Left hindlimb (tissue), 1 donor: ENCODE measurements around the gene GM2A.
"Not testable (repeated sequence)": the region's sequence is repeated elsewhere in the genome, so short reads cannot be mapped to it uniquely, and the experiment has no call there.

ENCODE experiments used
- DNase-seq: peaks from one replicate; pipeline ENCODE4 v3.0.0-alpha.2; 2018

GM2A gene

DNA sequence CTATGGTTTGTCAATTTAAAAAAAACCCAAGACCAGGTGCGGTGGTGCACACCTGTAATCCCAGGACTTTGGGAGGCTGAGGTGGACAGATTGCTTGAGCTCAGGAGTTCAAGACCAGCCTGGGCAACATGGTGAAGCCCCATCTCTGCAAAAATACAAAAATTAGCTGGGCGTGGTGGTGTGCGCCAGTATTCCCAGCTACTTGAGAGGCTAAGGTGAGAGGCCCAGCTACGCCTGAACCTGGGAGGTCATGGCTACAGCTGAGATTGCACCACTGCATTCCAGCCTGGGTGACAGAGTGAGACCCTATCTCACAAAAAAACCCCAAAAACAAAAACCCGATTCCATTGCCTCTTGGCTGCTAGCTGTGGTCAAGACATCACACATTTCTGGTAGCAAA lies 2.0 kb downstream of the GM2A start:
- not testable (repeated sequence) for DNase-seq

DNA sequence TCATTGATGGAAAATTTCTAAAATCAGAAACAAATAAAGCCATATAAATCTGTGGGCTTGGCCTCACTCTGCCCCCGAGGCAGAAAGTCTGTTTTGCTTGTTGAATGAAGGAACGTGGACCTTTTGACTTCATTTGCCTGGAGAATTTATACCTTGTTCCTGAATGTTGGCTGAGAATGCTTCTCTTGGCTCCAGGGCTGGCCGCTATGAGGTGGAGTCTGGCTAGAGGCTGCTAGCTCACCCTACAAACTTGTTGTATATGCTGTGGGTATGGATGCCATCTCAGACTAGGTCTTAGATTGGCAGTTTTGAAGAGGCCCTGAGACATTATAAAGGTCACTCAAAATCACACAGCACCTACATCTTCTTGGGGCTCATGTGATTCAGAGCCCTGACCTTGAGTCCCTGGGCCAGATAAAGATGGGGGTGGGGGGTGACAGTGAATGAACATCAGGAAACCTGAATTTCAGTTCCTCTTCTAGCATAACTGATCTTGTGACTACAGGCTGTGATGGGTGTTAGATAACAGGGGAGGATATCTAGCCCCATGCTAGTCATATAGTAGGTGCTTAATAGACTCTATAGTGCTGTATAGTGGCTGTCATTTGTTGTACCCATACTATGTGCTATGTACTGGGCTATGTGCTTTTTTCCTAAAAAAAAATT lies 2.8 kb downstream of the GM2A start:
- DNase-seq, result no peak

DNA sequence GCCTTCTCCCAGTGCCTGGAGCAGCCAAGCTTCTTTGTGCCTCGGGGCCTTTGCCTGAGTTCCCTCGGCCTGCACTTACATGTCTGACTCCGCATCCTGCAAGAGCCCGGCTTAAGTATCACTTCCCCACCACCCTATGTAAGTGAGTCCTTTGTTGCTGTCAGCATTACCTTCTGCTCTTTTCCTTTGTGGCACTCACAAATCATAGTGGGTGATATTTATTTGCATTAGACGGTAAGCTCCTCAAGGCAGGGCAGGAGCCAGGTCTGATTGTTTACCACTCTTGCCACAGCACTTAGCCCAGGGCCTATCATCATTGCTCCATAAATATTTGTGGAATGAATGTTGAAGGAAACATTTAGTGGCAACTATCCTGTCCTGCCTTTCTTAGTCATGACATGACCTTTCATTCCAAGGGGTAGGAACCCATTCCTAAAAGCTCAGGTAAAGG lies 4.8 kb downstream of the GM2A start:
- DNase-seq, result no peak

DNA sequence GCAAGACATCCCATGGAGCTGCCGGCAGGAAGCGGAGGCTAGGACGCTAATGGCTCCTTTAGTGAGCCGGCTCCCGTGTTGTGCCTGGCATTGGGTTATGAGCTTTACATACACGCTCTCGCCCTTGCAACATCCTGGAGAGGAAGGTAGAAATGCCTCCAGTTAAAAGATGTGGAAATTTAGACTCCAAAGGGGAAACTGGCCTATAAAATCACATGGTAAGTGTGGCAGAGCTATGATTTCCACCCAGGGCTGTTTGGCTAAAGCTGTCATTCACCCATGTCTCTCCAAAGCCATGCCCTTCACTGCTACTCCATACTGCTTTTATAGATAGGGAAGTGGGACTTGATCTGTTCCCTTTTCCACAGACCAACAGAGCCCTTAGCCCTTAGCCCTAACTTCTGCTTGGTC lies 5.2 kb downstream of the GM2A start:
- DNase-seq, result no peak

DNA sequence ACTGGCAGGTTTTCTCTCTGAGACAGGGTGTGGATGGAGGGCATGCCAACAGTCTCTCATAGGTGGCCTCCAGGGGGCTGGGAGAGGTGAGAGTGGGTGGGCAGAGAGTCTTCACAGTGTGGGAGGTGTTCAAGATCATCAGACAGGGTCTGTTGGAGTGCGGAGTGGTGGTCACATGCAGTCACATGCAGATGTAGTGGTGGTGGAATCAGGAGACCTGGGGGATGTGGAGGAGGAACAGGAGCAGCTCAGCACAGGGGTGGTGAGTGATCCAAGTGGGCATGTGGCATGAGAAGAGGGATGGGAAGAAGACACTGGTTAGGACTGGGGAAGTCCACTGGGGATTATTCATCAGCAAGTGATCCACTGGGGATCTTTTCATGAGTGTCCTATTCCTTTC lies 5.8 kb downstream of the GM2A start:
- no peak for DNase-seq

DNA sequence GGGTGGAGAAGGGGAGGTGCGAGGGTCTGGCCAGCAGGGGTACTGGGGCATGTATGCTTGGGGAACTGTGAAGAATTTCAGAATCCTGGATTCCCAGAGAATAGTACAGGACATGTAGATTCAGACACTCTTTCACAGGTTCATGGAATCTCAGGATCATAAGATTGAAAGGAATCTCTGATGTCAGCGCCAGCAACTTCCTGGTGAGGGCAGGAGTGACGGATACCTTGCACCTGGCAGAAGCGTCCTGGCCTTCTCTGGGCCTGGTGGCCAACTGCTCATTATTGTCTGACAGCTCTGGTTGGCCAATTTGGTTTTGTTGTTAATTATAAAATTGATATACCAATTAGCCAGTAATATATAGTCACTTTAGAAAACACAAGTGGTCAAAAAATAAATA lies 6.9 kb downstream of the GM2A start:
- DNase-seq, result no peak

DNA sequence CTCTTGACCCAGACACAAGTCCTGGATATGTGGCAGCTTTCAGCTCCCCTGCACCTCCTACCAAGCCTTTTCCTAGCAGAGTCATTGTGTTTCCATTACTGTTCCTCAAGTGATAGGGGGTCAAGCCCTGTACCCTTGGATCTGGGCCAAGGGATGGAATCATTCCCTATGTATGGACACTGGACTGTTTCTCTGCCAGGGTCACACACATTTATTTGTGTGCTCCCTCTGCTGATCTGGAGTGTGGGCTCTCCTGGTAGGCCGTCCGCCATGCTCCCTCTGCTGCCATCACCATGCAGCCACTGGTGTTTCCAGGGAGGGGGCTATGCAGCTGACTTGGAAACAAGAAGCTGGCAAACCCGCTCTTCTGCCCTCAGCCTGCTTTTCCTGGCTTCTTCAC lies 9.5 kb downstream of the GM2A start:
- DNase-seq, result no peak

DNA sequence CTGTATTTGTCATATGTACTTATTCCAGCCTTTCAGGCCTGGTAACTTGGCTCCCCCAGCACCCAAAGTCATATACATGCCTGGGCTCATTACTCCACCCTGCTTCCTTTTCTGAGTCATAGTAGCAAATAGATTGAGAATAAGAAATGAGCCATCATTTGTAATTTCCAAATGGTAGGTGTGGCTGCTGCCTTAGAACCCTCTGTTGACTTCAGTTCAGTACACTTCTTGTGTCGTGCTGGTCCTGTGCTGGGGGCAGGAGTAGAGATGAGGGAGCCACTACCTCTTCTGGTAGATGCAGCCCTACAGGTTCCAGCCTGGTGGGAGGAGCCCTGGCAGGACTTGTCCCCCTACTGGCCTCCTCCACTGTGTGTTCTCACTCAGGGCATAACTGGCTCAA lies 11.1 kb downstream of the GM2A start:
- no peak for DNase-seq

DNA sequence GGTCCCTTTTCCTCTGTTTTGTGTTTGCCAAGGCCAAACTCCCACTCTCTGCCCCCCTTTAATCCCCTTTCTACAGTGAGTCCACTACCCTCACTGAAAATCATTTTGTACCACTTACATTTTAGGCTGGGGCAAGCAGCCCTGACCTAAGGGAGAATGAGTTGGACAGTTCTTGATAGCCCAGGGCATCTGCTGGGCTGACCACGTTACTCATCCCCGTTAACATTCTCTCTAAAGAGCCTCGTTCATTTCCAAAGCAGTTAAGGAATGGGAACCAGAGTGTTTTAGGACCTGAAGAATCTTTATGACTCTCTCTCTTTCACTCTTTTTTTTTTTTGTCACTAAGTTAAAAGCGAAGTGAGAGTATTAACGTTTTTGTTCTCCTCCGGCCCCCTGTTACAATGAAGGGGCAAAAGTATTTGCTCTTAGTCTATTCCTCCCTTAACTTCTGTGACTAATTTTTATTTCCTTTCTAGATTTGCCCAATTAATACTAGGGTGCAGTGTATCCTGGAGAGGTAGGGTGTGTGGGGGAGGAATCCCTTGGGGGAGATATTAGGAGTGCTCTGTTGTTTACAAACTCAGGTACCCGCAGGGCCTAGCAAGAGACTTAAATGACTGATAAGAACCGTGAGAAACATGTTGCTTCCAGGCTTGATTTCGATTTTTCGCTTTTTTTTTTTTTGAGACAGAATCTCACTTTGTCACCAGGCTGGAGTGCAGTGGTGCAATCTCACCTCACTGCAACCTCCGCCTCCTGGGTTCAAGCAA lies 14.7 kb downstream of the GM2A start:
- no peak for DNase-seq

DNA sequence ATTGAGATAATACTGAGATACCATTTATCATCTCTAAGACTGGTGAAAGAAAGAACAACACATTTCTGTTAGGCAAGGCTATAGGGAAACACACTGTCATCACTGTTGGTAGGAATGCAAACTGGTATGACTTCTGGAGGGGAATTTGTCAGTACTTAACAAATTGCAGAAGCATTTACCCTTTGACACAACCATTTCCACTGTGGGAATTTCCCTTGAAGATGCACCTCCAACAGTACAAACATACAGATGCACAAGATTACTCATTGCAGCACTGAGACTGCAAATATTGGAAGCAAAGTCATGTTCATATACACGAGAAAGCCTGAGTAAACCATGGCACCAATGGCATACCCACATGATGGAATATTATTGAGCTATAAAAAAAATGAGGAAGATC lies 17.6 kb downstream of the GM2A start:
- DNase-seq, result no peak

DNA sequence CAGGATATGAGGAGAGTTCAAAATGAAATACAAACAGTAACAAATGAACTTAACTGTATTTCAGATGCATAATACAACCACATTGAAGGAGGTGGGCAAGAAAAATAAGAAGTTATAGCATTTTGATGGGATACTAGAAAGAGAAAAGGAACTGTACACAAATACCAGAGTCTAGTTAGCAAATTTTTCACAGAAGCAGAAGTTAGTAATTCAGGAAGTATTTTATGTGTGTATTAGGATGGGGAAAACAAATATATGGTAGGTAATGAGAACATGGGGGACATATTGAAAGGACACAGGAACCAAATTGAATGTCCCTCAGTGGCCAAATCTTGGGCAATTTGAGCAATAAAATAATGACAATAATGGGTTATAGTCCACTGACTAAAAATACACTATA lies 18.4 kb downstream of the GM2A start:
- no peak for DNase-seq

DNA sequence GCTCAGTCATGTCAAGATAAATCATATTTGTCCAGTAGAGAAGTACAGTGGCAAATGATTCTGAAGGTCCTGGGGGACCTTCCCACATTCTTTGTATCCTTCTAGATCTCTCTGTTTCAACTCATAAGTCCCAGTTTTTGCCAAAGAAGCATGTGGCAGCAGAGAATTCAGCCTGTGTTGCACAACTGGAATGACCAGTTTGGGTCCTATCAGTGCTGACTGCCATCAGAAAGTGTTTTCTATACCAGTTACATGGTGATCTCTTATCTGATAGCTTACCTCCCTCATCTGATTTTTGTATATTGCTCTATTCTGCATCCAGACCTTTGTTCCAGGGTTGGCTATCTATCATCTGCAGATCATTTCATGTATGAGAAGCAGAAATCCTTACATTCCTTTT lies 21.7 kb downstream of the GM2A start:
- no peak for DNase-seq

DNA sequence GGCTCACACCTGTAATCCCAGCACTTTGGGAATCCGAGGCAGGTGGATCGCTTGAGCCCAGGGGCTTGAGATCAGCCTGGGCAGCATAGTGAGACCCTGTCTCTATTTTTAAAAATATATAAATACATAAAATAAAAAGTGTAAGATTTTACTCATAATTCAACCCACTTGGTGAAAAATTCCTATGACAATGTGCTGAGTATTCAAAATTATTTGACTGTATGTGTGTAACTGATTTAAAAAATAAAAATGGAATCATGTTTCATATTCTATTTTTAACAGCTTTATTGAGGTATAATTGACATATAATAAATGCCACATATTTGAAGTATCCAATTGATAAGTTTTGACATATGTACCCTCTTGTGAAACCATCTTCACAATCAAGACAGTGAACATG lies 22.8 kb downstream of the GM2A start:
- DNase-seq, result no peak

DNA sequence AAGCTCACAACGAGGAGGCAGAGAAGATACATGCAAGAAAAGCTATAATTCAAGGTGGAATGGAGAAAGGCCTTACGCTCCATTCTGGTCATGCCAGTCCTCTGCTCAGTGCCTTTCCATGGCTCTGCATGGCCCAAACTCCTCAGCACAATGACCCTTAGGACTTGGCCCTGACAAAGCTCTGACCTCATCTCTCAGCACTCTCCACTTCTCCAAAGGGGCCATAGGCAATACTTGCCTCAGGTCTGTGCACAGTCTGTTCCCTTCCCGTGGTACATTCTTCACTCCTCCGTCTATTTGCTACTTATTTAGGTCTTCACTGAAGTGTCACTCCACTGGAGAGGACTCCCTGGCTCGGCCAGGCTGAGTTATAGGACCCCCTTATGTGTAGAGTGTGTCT lies 25.9 kb downstream of the GM2A start:
- DNase-seq, result no peak

DNA sequence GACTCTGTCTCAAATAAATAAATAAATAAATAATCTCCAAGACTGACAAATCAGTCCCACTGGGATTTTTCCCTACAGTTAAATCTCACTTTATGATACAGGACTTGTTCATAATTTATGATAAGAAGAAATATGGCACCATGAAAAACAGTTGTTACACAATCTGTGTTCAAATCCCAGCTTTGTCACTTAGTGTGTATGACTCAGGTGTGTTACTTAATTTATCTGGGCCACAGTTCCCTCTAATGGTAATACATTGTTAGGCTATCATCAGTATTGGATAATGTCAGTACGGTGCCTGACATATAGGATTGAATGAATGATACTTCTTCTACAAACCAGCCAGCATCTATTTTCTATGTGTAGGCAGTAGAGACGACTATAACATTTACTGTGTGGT lies 27.5 kb downstream of the GM2A start:
- DNase-seq, result no peak

DNA sequence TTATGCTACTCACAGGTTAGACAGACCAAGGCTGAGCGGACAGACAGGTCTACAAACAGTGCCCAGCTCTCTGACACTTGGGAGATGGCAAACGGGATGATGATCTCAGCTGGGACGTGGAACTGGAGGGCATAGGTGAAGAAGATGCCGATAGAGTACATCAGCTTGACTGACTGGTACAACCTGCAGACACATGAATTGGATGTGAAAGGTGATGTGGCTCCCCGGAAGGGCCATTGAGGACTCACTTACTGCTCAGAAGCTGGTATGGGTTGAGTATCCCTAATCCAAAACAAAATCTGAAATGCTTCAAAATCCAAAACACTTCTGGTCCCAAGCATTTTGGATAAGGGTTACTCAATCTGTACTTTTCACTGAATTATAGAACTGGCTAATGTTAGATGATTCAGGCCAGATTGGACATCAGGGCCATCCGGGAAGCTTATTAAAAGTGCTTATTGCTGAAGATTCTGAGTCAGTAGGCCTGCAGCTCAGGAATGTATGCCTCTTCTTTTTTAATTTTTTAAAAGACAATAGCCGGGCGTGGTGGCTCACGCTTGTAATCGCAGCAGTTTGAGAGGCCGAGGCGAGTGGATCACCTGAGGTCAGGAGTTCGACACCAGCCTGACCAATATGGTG lies 28.1 kb downstream of the GM2A start:
- no peak for DNase-seq

DNA sequence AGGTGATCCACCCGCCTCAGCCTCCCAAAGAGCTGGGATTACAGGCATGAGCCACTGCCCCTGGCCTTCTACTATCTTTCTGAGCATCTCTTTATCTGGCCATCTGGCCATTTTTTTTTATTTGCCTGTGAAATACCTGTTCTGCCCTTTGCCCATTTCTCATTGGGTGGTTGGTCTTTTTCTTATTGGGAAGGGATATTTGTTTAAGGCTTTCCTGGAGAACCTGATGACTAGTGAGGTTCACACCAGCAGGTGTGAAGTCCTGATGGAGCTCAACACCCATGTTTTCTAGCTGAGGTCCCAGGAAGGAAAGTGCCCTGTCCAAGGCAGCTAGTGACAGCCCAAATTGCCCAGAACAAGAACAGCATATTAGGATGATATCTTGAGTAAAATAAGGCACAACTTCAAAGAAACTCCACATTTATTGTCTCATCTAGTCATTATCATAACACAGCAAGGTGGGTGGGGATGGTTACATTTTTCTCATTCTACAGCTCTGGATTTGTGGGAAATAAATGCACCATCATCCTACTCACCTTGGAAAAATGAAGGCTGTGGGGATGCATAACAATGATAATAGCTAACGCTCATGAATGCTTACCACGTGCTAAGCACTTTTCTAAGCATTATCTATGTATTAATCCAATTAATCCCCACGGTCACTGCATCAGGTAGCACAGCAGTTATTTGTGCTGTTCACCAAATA lies 30.3 kb downstream of the GM2A start:
- no peak for DNase-seq

DNA sequence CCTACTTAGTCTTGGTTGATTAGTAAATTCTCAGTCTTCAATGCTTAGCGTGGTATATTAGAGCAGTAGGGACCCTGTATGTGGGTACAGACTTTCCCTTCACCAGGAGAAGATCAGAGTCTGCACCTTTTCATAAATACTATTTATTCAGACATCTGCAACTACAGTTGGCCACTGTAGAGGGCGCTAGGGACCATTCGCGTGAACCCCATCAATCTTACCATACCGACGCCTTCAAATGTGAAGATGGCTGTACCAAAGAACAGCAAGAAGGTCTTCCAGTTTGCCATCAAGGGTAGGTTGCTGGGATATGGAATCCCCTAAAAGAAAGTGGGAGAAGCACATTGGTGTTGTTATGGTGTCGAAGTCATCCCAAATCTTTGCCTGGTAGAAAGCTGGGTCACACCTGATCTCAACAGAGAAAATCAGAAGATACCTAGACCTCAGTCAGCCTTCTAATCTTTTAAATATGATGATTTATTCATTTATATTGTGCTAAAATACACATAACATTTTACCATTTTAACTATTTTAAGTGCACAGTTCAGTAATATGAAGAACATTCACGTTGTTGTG lies 31.5 kb downstream of the GM2A start:
- no peak for DNase-seq

DNA sequence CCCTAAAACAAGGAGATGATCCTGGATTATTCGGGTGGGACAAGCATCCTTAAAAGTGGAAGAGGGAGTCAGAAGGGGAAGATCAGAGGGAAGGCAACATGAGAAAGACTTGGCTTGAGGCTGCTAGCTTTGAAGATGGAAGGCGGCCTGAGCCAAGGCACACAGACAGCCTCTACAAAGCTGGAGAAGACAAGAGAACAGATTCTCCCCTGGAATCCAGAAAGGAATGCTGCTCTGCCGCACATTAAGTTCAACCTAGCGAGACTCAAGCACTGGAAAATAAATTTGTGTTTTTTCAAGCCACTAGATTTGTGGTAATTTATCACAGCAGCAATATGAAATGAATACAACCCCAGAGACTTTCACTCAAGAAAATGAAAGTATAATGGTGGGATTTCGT lies 32.7 kb downstream of the GM2A start:
- no peak for DNase-seq

DNA sequence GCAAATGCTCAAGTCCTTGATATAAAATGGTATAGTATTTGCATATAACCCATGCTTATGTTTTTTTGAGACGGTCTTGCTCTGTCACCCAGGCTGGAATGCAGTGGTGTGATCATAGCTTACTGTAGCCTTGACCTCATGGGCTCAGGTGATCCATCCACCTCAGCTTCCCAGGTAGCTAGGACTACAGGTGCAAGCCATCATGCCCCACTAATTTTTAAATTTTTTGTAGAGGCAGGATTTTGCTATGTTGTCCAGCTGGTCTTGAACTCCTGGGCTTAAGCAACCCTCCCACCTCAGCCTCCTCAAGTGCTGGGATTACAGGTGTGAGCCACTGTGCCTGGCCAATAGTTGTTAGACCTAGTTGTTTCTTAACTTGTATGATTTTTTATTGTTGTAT lies 33.3 kb downstream of the GM2A start:
- no peak for DNase-seq

DNA sequence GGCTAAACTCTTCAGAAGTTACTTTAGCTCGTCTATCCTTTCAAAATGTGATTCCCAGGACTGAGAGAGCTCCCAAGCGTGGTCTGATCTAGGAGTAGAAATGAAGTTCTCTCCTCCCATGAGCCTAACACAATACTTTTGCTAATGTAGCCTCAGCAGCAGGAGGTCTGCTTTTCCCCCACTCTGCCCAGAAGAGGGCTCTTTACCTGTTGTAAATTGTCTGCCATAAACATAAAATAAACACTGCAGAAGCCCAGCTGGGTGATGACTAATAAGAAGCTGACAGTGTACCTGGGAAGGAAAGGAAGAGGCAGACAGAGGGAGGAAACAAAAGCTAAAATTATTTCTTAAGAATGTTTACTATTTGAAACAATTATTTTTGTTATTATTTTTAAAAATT lies 35.2 kb downstream of the GM2A start:
- DNase-seq, result no peak

DNA sequence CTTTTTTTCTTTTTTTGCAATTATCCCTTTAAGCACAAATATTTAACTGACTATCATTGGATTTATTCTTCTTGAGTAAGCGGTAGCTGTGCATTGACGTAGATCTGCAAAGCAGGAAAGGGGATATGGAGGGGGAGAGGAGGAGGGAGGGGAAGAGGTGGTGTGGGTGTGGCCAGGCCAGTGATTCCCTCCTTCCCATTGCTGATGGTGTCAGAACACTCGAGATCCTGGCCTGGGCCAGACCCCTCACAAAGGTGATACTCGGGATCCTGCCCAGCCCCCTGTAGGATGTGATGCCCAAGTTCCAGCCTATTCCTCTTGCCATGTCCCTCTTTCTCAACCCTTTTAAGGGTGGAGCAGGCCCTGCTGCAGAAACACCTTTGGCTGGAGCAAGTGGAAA lies 40.6 kb downstream of the GM2A start:
- no peak for DNase-seq

DNA sequence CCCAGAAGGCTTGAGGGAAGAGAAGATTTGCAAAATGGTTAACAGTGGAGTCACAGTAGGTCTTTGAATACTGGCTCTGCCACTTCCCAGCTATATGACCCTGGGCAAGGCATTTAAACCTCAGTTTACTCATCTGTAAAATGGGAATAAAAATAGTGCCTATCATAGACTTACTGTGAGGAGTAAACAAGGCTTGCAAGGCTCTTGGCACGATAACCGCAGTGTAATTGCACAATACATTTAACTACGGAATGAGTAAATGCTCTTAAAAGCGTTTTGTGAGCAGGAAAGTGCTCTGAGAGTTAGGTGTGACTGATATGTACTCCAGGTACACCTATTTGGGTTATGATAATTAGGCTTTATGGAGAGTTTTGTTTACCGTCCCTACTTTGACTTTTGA lies 42.2 kb downstream of the GM2A start:
- DNase-seq, result no peak
